Measurements from ENCODE around the gene PPARG. TPM values are rescaled to one million over a fixed set of nuclear protein-coding genes. Genes with fewer than 3 reads are reported as not detected.

PPARG gene
- total and polyA plus RNA-seq, 2 experiments from 2014 or later, result 0.15 to 0.42 TPM

DNA sequence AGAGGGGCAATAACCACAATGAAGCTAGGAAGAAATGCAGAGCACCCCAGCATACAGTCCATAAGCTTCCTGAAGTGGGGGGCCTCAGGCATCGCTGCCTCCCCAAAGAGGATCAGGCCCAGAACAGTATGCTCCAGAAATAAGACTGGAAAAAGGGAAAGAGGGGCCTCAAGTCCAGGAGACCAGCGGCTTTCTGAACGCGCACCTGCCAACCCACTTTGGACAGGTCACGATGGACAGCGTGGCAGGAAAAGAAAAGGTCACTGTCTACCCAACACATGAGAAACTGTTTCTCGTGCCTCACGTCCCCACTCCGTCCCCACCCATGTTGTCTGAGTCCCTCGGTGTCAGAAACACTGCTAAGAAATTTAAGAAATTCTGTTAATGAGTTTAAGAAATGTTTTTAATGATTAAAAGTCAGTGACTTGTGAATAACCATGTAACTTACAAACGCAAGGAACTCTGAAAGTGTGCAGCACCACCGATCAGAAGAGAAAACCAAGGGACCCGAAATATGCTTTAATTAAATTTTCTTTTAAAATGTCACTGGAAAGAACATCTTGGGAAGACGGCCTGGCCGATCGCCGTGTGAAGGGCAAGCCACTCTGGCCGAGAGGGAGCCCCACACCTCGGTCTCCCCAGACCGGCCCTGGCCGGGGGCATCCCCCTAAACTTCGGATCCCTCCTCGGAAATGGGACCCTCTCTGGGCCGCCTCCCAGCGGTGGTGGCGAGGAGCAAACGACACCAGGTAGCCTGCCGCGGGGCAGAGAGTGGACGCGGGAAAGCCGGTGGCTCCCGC lies 1.7 kb upstream of the PPARG start:
- Histone ChIP-seq H3K4me2 (peak overlapping the region; percentile 77), H3K36me3 (ENCODE audit: insufficient read depth) (no peaks in the 10 kb centered on the region), H3K79me2 (replicated peaks; ENCODE audit: insufficient read depth) (no peaks in the 10 kb centered on the region), H2AFZ (peak overlapping the region; percentile 30; the same call in 1 of the 2 replicates), H3F3A (replicated peaks; ENCODE audit: low read depth) (no peaks in the 10 kb centered on the region), H3K27ac (ENCODE audit: low read depth) (no peak overlapping the region), H3K4me1 (ENCODE audit: insufficient read depth) (0 out of 2 replicates have a peak, but pooled peaks cover 4% of the 10 kb centered on the region), H3K4me3 (peak overlapping the region; percentile 52), H4K20me1 (replicated peaks; ENCODE audit: insufficient read depth) (peaks cover 4% of the 10 kb centered on the region; the same call in 1 of the 2 replicates), H3K27me3 (ENCODE audit: insufficient read depth) (peaks cover 73% of the 10 kb centered on the region), H3K9me2 (ENCODE audit: insufficient read depth) (no peaks in the 10 kb centered on the region)
- Mint-ChIP-seq H3K27ac (no peak overlapping the region), H3K9me3 (no peaks in the 10 kb centered on the region), H3K4me1 (no peaks in the 10 kb centered on the region), H3K36me3 (ENCODE audit: low read depth) (no peaks in the 10 kb centered on the region), H3K27me3 (ENCODE audit: insufficient read depth, low read depth, poor library complexity) (peaks cover 35% of the 10 kb centered on the region), H3K4me3 (peak overlapping the region; percentile 67)
- peak; percentile 38 for ATAC-seq
- TF ChIP-seq EZH2phosphoT487 (IDR thresholded peaks at IDR 0.05; ENCODE audit: unreplicated experiment) (no peak), EZH2 (IDR thresholded peaks at IDR 0.05; ENCODE audit: low read depth, unreplicated experiment) (peak; percentile 13), STAT1 (IDR thresholded peaks at IDR 0.05; ENCODE audit: unreplicated experiment) (no peak), ZNF114 (CRISPR knock-in tag; IDR thresholded peaks at IDR 0.05) (no peak), ZNF331 (CRISPR knock-in tag; IDR thresholded peaks at IDR 0.05; ENCODE audit: low read depth) (no peak), CREB1 (CRISPR knock-in tag; IDR thresholded peaks at IDR 0.05; ENCODE audit: low read depth) (no peak), NANOG (IDR thresholded peaks at IDR 0.05; ENCODE audit: borderline replicate concordance) (no peak)
- TF ChIP-seq, protein P1, sequence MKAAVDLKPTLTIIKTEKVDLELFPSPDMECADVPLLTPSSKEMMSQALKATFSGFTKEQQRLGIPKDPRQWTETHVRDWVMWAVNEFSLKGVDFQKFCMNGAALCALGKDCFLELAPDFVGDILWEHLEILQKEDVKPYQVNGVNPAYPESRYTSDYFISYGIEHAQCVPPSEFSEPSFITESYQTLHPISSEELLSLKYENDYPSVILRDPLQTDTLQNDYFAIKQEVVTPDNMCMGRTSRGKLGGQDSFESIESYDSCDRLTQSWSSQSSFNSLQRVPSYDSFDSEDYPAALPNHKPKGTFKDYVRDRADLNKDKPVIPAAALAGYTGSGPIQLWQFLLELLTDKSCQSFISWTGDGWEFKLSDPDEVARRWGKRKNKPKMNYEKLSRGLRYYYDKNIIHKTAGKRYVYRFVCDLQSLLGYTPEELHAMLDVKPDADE (IDR thresholded peaks at IDR 0.05), result no peak
- TF ChIP-seq, protein P2, sequence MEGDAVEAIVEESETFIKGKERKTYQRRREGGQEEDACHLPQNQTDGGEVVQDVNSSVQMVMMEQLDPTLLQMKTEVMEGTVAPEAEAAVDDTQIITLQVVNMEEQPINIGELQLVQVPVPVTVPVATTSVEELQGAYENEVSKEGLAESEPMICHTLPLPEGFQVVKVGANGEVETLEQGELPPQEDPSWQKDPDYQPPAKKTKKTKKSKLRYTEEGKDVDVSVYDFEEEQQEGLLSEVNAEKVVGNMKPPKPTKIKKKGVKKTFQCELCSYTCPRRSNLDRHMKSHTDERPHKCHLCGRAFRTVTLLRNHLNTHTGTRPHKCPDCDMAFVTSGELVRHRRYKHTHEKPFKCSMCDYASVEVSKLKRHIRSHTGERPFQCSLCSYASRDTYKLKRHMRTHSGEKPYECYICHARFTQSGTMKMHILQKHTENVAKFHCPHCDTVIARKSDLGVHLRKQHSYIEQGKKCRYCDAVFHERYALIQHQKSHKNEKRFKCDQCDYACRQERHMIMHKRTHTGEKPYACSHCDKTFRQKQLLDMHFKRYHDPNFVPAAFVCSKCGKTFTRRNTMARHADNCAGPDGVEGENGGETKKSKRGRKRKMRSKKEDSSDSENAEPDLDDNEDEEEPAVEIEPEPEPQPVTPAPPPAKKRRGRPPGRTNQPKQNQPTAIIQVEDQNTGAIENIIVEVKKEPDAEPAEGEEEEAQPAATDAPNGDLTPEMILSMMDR (conservative IDR thresholded peaks at IDR 0.05; ENCODE audit: low read depth in 2 of 2), result peak in 1 of 2 experiments; percentile 26; a peak in 2 of 4 replicates
- DNase-seq (ENCODE audit: low spot score), result peak; percentile 61

DNA sequence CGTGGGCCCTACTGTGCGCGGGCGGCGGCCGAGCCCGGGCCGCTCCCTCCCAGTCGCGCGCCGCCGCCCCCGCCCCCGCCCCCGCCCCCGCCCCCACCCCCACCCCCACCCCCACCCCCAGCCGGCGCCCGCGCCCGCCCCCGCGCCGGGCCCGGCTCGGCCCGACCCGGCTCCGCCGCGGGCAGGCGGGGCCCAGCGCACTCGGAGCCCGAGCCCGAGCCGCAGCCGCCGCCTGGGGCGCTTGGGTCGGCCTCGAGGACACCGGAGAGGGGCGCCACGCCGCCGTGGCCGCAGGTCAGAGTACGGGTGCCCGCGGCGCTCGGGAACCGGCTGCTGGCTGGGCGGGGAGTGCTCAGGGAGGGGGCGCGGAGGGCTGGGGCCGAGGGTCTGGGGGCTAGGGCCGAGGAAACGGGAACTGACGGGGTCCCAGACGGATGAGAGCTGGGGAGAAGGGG lies 1.1 kb upstream of the PPARG start:
- ATAC-seq, result peak; percentile 80
- no peaks in the 10 kb centered on the region for H3K79me2 ChIP-seq (replicated peaks; ENCODE audit: insufficient read depth)
- Mint-ChIP-seq H3K4me3 (peak overlapping the region; percentile 78), H3K27me3 (ENCODE audit: insufficient read depth, low read depth, poor library complexity) (peaks cover 35% of the 10 kb centered on the region), H3K4me1 (no peaks in the 10 kb centered on the region), H3K36me3 (ENCODE audit: low read depth) (no peaks in the 10 kb centered on the region), H3K27ac (no peak overlapping the region), H3K9me3 (no peaks in the 10 kb centered on the region)
- H3K9me2 ChIP-seq (ENCODE audit: insufficient read depth), result no peaks in the 10 kb centered on the region
- no peaks in the 10 kb centered on the region for H3F3A ChIP-seq (replicated peaks; ENCODE audit: low read depth)
- H3K36me3 ChIP-seq (ENCODE audit: insufficient read depth), result no peaks in the 10 kb centered on the region
- peak overlapping the region; percentile 60 for H3K4me3 ChIP-seq
- peak overlapping the region; percentile 92 for H3K4me2 ChIP-seq
- peak overlapping the region; percentile 83; the same call in 1 of the 2 replicates for H2AFZ ChIP-seq
- H3K27ac ChIP-seq (ENCODE audit: low read depth), result no peak overlapping the region
- peak; percentile 69 for DNase-seq (ENCODE audit: low spot score)
- H4K20me1 ChIP-seq (replicated peaks; ENCODE audit: insufficient read depth), result peaks cover 4% of the 10 kb centered on the region; the same call in 1 of the 2 replicates
- peaks cover 79% of the 10 kb centered on the region for H3K27me3 ChIP-seq (ENCODE audit: insufficient read depth)
- H3K4me1 ChIP-seq (ENCODE audit: insufficient read depth), result 0 out of 2 replicates have a peak, but pooled peaks cover 4% of the 10 kb centered on the region
- TF ChIP-seq, protein P2 (conservative IDR thresholded peaks at IDR 0.05; ENCODE audit: low read depth in 2 of 2), result peak in 1 of 2 experiments; percentile 30; a peak in 2 of 4 replicates
- no peak for TF ChIP-seq ZNF114 (CRISPR knock-in tag; IDR thresholded peaks at IDR 0.05)
